Spinal cord (tissue), 10 donors: ENCODE results near the gene CA5A. TPM values are rescaled to one million over a fixed set of nuclear protein-coding genes. Genes with fewer than 3 reads are reported as not detected.

Experiments used
- DNase-seq, 6 donors: peaks; one replicate each; pipeline versions ENCODE4 v3.0.0 to v3.0.0-alpha.2; 2013 to 2015; ENCODE audit warnings: low spot score in 6 of 6, low read depth in 4 of 6
- H3K27ac ChIP-seq: one replicate; pipeline ENCODE4 v1.5.1; 2013; ENCODE audit warnings: low read depth, low read length, control low read depth
- H3K27me3 ChIP-seq: one replicate; pipeline ENCODE4 v1.6.1; 2013; ENCODE audit warnings: low read length; ENCODE audit not compliant: control insufficient read depth, insufficient read depth
- H3K36me3 ChIP-seq: one replicate; pipeline ENCODE4 v1.6.1; 2013; ENCODE audit warnings: low read length; ENCODE audit not compliant: control insufficient read depth, insufficient read depth
- H3K4me1 ChIP-seq: one replicate; pipeline ENCODE4 v1.6.1; 2013; ENCODE audit warnings: low read length; ENCODE audit not compliant: control insufficient read depth, insufficient read depth
- H3K4me3 ChIP-seq: one replicate; pipeline ENCODE4 v1.5.1; 2013; ENCODE audit warnings: low read depth, low read length, control low read depth
- H3K9me3 ChIP-seq: one replicate; pipeline ENCODE4 v1.6.1; 2013; ENCODE audit warnings: low read length; ENCODE audit not compliant: control insufficient read depth, insufficient read depth
- WGBS: methylation state at CpG from one replicate; pipeline ENCODE4 v1.1.5; 2013; ENCODE audit warnings: missing lambda C conversion rate; ENCODE audit not compliant: insufficient coverage; 5-methylcytosine and 5-hydroxymethylcytosine counted together
- polyA plus RNA-seq, 2 donors: library from polyadenylated mRNA; unstranded; fragments of 120-200 nt; gene quantifications; one replicate each; pipeline ENCODE4 v1.2.1, GENCODE V29; 2013; ENCODE audit not compliant: insufficient read length in 2 of 2
- total RNA-seq, 2 donors: library from RNA; depleted of rRNA in 1 of 2; stranded (reverse); fragments of 120-200 nt in 1 of 2; fragments of >200 nt in 1 of 2; gene quantifications; one replicate each; pipeline versions ENCODE4 v1.2.3 to v1.2.4, GENCODE V29; 2013 to 2014
- donor health status: healthy.

Gene CA5A
- total and polyA plus RNA-seq, 4 donors: 0.10 to 0.55 (median 0.27) TPM; not detected in 1

- Histone ChIP-seq H3K9me3 (no peaks in the 10 kb centered on the region), H3K4me3 (peak within 1 kb of the TSS; percentile 90), H3K4me1 (peaks cover 36% of the 10 kb centered on the region), H3K36me3 (peaks cover 15% of the 10 kb centered on the region), H3K27ac (peak within 1 kb of the TSS; percentile 98), H3K27me3 (no peaks in the 10 kb centered on the region)
- WGBS: under 1% methylated on average over 73 of the region's 73 CpGs
- DNase-seq: peak; percentile 96 to 100 (median 98)
These were observed 14.6 kb upstream of the CA5A start, which contains the start of gene BANP for GRCh38 chr16:87950765-87951551. BANP (plus strand) TSS chr16:87951434; CDS start chr16:87975116, 23,682 bp downstream.

GRCh38 chr16:87949071-87949744 lies 12.9 kb upstream of the CA5A start:
- H3K36me3 ChIP-seq: peaks cover 5% of the 10 kb centered on the region
- WGBS: 92% methylated on average over 15 of the region's 16 CpGs
- H3K9me3 ChIP-seq: no peaks in the 10 kb centered on the region
- H3K27me3 ChIP-seq: no peaks in the 10 kb centered on the region
- no peak overlapping the region for H3K4me3 ChIP-seq
- H3K27ac ChIP-seq: no peak overlapping the region
- DNase-seq: no peak
- peaks cover 30% of the 10 kb centered on the region for H3K4me1 ChIP-seq

GRCh38 chr16:87948735-87949070 lies 12.4 kb upstream of the CA5A start:
- 96% methylated on average over 5 of the region's 5 CpGs for WGBS
- peaks cover 30% of the 10 kb centered on the region for H3K4me1 ChIP-seq
- H3K27me3 ChIP-seq: no peaks in the 10 kb centered on the region
- no peak overlapping the region for H3K4me3 ChIP-seq
- no peaks in the 10 kb centered on the region for H3K9me3 ChIP-seq
- no peak for DNase-seq
- H3K27ac ChIP-seq: no peak overlapping the region
- H3K36me3 ChIP-seq: peaks cover 3% of the 10 kb centered on the region

GRCh38 chr16:87948119-87948545 lies 11.8 kb upstream of the CA5A start:
- Histone ChIP-seq H3K4me1 (peaks cover 27% of the 10 kb centered on the region), H3K4me3 (no peak overlapping the region), H3K27ac (no peak overlapping the region), H3K27me3 (no peaks in the 10 kb centered on the region), H3K36me3 (peaks cover 2% of the 10 kb centered on the region), H3K9me3 (no peaks in the 10 kb centered on the region)
- 85% methylated on average over 9 of the region's 12 CpGs for WGBS
- DNase-seq: no peak

GRCh38 chr16:87947356-87948118 lies 11.2 kb upstream of the CA5A start:
- H3K27ac ChIP-seq: no peak overlapping the region
- no peak for DNase-seq
- H3K4me3 ChIP-seq: no peak overlapping the region
- 89% methylated on average over 22 of the region's 22 CpGs for WGBS
- no peaks in the 10 kb centered on the region for H3K27me3 ChIP-seq
- H3K36me3 ChIP-seq: no peaks in the 10 kb centered on the region
- no peaks in the 10 kb centered on the region for H3K9me3 ChIP-seq
- H3K4me1 ChIP-seq: peaks cover 23% of the 10 kb centered on the region

- no peak for DNase-seq
- Histone ChIP-seq H3K4me3 (no peak overlapping the region), H3K27me3 (no peaks in the 10 kb centered on the region), H3K4me1 (peaks cover 16% of the 10 kb centered on the region), H3K9me3 (no peaks in the 10 kb centered on the region), H3K27ac (no peak overlapping the region), H3K36me3 (no peaks in the 10 kb centered on the region)
- 77% methylated on average over 12 of the region's 14 CpGs for WGBS
These were observed 10.4 kb upstream of the CA5A start for GRCh38 chr16:87946596-87947347.

GRCh38 chr16:87945351-87946042 lies 9.2 kb upstream of the CA5A start:
- H3K9me3 ChIP-seq: no peaks in the 10 kb centered on the region
- no peaks in the 10 kb centered on the region for H3K27me3 ChIP-seq
- peaks cover 13% of the 10 kb centered on the region for H3K4me1 ChIP-seq
- H3K4me3 ChIP-seq: peak overlapping the region; percentile 48
- DNase-seq: peak in 5 of 6 donors; percentile 77 to 96 (median 79)
- 2% methylated on average over 17 of the region's 22 CpGs for WGBS
- H3K27ac ChIP-seq: peak overlapping the region; percentile 78
- no peaks in the 10 kb centered on the region for H3K36me3 ChIP-seq

GRCh38 chr16:87942680-87943079 lies 6.4 kb upstream of the CA5A start:
- H3K27me3 ChIP-seq: no peaks in the 10 kb centered on the region
- H3K27ac ChIP-seq: no peak overlapping the region
- peaks cover 9% of the 10 kb centered on the region for H3K4me1 ChIP-seq
- no peak for DNase-seq
- no peak overlapping the region for H3K4me3 ChIP-seq
- H3K36me3 ChIP-seq: no peaks in the 10 kb centered on the region
- WGBS: 70% methylated on average over 2 of the region's 5 CpGs
- H3K9me3 ChIP-seq: no peaks in the 10 kb centered on the region
